Left cardiac atrium (tissue), 4 donors: ENCODE data around the gene MCU. TPM values are rescaled to one million over a fixed set of nuclear protein-coding genes. Genes with fewer than 3 reads are reported as not detected.
A peak's percentile ranks its signal among the peaks of the same experiment; 100 is the strongest.

ENCODE experiments used
- ATAC-seq, 2 donors: fragments of 200-7000 bp; cut with Tn5 transposase; one replicate each; pipeline ENCODE4 v1.9.1; 2020; ENCODE audit warnings: mild to moderate bottlenecking in 2 of 2, moderate library complexity in 2 of 2
- DNase-seq: peaks from one replicate; pipeline ENCODE4 v3.0.0-alpha.2; 2020
- intact Hi-C, 2 donors: fragments of 100-400 bp; cut with DNase I; formaldehyde crosslinking; loops; one replicate each; pipeline versions ENCODE4 v1.14.1 to v1.15.1; 2022 to 2023
- total RNA-seq, 2 donors: library from RNA; stranded (reverse); fragmentation: NEBNext Ultra II Directional; extraction: Animal tissue kit (Norgen Biotek cat#: 25700); gene quantifications; one replicate each; pipeline ENCODE4 v1.2.1, GENCODE V29; 2021
- donor health status: DM: no; HTN: yes; CAD: no.
- donor health status: DM: no; HTN: yes; CAD: no; lungs with severe emphysema.
- donor health status: DM: yes; HTN: yes; CAD: no.
- donor health status: Dilated cardiomyopathy.

Gene MCU
- total RNA-seq, 2 donors from 2014 or later: 16.1 to 21.1 TPM

DNA sequence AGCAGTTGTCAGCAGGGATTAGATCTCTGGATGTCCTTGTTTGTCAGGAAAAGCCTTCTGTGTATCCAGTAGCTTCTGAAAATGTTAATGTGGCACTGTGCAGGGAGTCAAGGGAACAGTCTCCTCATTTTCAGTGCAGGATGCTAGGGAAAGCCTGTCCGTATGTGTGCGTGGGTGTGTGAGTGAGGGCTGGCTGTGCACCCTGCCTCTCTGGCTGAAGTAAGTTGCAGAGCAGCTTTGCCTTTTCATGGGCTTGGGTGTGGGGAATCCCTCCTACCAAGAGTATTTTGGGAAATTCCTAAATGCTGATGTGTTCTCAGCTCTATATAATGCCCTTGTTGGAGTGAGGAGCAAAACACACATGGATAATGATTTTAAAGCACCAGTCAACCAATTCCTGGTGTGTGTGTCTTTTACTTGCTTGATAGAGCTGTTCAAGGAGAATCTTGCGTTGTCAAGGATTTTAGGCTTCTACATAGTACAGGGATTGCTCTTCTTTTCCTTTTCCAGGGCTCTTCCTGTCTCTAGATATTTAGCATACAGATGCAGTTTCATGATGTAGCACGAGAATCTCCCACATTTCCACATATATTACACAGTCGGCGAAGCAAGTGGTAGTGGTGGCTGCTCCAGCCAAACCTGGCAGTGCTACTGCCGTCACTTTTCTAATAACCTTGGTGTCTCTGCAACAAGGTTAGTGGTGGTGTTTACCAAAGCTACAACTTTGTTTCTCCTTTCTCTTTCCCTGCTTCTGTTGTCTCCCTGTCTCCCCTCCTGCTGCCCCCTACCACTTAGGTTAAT lies 92.8 kb downstream of the MCU start:
- DNase-seq: peak; percentile 69
- intact Hi-C loops: no loop called here
- ATAC-seq: peak; percentile 85 to 94

DNA sequence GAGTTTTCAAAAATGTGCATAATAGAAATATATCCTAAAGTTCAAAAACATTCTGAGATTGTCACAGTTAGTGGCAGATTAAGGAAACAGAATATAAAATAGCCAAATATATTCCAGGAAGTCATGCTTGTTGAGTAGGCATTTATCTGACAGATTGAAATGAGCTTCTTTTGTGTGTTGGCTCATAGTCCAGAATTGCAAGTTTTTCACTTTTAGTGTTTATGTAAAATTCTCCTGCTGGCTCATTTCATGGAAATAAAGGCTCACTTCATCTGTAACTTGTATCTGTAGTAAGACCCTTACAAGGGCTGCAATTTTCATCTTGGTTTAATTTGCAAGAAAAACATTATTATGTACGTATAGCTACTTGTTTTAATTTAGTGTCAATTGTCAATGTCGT lies 93.5 kb downstream of the MCU start:
- intact Hi-C loops: no loop called here
- DNase-seq (no peak), ATAC-seq (no peak)

DNA sequence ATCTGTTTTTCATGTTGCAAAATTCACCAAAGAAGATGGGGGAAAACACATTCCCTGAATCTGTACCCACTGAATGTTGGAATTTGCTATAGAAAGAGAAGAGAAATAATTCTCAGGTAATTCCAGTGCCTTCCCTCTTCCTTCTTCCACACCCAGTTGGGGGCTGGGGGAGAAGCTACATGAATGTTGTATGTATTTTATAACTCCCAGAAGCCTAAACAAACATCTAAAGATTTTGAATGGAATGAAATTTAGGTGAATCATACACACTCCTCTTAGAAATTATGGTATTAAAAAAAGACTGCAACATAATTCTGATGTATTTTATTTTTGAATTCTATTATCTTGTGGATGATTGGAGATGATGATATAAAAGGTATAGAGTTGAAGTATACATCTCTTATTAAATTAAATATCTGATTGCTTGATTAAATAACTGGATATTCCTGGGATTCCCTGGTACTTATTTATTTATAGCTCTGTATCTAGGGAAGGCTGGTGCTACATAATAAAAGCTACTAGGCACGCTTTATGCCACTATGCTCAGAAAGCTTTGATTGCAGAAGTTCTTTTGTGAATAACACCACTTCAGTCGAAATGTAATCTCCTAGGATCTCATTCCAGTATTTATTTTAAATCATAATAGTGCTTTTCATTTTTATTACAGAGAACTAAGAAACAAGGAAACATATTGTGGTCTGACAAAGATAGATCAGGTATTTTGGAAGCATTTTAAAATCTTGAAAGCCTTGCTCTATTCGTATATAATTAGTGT lies 98.5 kb downstream of the MCU start:
- DNase-seq (no peak), ATAC-seq (no peak)
- intact Hi-C loops: no loop called here

DNA sequence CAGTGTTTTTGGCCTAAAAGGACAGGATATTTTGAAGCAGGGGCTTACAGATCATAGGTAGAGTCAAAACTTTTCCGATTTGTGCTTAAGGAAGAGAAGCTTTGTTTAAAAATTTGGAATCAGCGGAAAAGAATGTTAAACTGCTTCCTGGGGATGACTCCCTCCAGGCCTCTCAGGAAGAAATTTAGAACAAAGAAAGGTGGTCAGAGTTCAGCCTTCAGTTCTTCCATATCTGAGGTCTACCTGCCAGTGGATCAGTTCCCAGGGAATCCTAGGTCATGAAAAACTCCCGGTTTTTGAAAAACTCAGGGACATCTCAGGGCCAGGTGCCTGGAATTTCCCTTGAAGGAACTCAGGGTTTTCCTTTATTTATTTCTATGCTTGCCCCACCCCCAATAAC lies 100.3 kb downstream of the MCU start:
- ATAC-seq: no peak
- intact Hi-C loops: no loop called here

DNA sequence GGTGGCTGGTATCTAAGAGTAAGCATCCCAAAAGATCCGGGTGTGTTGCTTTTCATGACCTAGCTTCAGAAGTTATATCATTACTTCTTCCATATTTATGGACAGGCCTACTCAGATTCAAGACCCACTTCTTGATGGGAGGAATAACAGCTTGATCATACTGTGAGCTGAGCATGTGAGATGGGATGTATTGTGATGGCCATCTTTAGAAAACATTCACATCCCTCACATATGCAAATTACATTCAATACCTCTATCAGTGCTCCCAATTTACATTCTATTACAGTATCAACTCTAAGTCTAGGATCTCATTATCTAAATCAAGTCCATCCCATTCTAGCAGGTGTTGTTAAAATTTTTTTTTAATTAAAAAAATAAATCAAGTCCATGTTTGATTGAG lies 101.8 kb downstream of the MCU start:
- ATAC-seq: no peak
- no peak for DNase-seq
- intact Hi-C loops: no loop called here

More for the DNA sequence above, 100.3 kb downstream of the MCU start:
- DNase-seq: no peak

DNA sequence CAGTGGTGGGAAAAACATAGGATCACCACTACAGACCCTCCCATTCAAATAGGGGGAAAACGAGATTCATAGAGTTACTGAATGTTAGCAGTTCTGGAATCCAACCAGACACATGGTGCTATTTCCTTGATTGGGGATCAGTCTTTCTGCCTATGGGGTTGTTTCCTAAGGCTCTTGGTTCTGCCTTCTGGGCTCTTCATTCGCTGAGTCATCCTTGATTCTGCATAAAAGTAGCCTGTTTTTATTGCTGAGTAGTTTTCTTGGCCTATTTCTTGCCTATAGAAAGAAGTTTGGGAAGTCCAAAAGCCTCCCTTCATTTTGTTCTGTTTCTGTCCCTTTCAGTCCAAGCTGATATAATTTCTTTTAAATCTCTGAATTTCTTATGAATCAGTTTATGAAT lies 102.3 kb downstream of the MCU start:
- ATAC-seq (no peak), DNase-seq (no peak)
- intact Hi-C loops: no loop called here

DNA sequence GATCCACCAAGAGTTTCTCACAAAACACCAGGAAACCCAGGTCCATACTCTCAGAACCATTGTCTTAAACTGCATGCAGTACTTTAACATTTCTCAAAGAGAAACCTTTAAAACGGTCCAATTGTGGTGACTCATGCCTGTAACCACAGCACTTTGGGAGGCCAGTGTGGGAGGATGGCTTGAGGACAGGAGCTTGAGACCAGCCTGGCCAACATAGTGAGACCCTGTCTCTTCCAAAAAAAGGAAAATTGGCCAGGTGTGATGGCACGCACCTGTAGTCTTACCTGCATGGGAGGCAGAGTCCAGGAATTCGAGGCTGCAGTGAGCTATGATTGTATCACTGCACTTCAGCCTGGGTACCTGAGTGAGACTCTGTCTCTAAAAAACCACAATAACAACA lies 104.1 kb downstream of the MCU start:
- no peak for DNase-seq
- no peak for ATAC-seq
- intact Hi-C loops: no loop called here

DNA sequence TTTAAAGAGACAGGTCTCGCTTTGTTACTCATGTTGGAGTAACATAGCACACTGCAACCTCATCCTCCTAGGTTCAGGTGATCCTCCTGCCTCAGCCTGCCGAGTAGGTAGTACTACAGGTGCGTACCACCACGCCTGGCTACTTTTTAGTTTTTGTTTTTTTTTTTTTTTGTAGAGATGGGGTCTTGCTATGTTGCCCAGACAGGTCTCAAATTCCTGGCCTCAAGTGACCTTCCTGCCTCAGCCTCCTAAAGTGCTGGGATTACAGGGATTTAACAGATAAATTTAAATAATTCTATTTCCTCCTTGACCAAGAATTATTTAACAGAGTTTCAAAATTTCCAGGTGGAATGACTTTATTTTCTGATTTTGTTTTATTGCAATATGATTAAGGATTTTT lies 104.6 kb downstream of the MCU start:
- DNase-seq: no peak
- intact Hi-C loops: no loop called here
- ATAC-seq: no peak

DNA sequence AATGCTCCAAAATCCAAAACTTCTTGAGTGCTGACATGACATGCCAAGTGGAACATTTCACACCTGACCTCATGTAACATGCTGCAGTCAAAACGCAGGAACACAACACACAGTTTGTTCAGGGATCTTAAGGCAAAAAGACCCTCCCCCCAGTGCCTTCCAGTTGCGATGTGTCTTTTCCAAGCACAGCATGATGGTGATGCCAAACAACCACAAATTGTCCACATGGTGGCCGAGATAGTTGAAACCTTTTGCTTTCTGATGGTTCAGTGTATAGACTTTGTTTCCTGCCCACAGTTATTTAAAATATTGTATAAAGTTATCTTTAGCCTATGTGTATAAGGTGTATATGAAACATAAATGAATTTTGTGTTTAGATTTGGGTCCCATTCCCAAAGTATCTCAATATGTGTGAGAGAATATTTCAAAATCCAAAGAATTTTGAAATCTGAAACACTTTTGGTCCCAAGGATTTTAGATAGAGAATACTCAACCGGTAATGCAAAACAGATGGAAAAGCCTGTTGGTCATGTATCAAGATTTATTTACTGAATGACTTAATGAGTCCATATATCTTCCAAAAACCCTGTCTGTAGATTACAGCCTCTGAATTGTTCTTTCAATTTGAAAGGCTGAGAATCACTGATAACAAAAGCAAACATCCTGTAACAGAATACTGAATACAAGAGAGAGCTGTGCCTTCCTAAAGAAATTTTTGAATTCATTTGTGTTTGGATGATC lies 108.2 kb downstream of the MCU start:
- ATAC-seq (no peak), DNase-seq (no peak)

DNA sequence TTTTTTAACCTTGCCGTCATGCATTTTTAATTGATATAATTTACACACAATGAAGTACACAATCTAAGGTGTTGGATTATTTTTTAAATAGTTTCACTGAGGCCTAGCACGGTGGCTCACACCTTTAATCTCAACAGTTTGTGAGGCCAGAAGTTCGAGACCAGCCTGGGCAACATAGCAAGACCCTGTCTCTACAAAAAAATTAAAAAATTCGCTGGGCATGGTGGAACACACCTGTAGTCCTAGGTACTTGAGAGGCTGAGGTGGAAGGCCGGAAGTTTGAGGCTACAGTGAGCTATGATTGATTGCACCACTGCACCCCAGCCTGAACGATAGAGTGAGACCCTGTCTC lies 108.8 kb downstream of the MCU start:
- no peak for DNase-seq
- intact Hi-C loops: no loop called here
- no peak for ATAC-seq

More for the DNA sequence above, 108.2 kb downstream of the MCU start:
- intact Hi-C loops: no loop called here

DNA sequence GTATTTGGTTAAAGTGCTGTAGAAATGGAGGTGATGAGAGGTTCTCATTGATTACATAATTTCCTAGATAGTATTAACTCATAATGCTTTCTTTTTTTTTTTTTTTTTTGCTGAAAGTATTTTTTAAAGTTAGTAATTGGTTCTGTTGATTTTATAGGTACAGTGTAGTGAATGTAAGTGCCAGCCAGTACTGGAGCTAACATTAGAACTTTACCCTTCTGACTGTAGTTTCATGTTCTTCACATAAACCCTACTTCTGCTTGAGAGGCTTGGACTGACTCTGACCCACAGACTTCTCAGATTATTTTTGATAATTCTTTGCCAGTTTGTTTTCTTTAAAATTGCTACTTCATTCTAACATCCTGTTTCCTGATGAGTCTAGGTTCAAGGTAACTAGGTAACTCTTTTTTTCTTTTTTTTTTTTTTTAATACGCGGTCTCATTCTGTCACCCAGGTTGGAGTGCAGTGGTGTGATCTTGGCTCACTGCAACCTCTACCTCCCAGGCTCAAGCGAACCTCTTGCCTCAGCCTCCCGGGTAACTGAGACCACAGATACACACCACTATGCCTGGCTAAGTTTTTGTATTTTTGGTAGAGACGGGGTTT lies 109.4 kb downstream of the MCU start:
- no peak for ATAC-seq
- intact Hi-C loops: no loop called here
- DNase-seq: no peak

DNA sequence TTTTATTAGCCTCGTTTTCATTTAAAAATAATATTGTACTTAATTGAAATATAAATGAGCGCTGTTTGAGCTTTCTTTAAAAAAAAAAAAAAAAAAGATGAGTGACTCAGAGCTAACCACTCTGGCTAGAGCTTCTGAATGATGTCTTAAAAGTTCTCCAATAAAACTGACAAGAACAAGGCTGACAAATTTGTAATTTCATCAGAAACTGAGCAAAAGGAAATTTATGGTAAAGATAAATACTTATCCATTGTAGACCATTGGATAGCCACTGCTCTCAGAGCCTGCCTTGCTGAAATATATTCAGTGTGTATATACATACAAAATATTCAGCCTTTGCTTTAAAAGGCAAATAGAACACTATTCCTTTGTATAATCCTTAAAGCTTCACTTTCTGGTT lies 110.4 kb downstream of the MCU start:
- ATAC-seq: peak in 1 of 2 donors; percentile 61
- intact Hi-C loops: no loop called here

DNA sequence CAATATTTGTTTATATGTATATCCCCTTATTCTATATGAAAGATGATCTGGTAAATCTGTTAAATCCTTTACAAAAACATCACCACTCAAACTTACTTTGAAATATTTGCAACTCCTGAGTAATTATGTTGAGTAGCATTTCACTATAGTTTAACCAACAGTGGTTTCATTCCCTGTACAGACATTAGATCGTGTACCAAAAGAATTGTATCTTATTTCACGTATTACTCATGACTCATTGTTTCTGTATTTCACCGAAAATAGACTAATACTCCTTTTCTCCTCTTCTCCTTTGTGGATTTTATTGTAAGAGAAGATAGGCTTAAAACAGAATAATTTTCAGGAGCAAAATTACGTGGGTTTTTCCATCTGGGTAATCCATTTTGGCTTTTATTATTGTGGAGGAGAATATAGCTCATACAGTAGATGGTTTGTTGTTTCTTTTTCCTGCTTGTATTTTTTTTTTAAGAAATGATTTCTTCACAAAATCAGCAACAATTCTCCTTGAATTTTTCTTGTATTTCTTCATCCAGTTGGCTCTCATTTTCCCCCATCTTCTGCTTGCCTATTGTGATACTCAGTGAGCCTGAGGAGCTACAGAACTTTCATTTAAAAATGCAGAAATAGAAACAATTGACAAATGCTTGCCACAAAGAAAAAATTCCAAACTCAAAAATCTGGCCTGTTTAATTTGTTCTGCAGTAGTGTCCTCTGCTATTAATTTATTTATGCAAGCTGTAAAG lies 111.0 kb downstream of the MCU start:
- no peak for DNase-seq
- peak in 1 of 2 donors; percentile 76 for ATAC-seq
- intact Hi-C loops: no loop called here

More for the DNA sequence above, 110.4 kb downstream of the MCU start:
- no peak for DNase-seq

DNA sequence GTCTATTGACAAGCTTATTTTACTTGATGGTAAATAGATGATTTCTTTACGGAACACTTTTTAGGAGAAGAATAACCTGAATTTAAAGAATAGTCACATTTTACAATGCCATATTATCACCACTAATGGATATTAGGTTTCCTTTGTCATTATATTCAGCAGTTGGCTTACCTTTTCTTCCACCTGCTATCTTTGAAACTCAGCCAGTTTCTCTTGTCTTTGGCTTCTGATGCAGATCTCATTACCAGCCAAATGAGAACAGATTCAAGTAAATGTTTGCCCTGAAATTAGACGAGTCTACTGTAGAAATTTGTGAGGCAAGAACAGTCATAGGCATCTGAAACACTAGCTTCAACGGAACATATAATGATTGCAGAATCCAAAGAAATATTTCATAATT lies 116.1 kb downstream of the MCU start:
- intact Hi-C loops: no loop called here
- DNase-seq (no peak), ATAC-seq (no peak)

DNA sequence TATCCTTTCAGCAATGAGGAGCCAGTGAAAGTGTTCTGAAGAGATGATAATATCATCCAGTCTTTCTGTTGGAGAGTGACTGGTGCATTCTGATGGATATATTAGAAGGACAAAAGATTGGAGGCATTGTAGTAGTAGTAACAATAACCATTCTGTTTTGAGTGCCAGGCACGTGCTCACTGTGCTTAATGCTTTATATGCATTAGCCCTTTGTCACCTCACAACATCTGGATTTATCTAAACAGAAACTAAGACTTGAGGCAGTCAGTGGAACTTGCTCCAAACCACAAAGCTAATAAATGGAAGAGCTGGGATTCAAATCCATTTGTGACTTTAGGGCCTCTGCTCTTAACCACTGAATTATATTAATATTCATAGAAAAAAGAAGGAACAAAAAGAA lies 117.1 kb downstream of the MCU start:
- intact Hi-C loops: no loop called here
- ATAC-seq (no peak), DNase-seq (no peak)

DNA sequence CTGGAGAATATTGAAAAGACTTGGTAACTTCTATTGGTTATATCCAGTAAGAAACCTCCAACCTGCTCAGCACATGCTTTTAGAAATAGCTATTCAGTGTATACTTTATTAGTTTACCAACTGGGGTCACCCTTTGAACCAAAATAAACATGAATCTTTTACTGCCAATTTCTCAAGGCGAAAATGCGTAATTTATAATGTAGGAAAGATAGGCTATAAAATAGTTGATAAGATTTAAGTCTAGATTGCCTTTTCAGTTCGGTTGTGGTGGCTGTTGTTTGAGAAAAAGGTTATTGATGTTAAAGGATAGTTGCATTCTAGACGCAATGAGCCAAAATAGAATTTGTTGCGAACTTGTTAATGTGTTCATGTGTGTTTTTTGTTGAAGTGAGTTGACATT lies 119.0 kb downstream of the MCU start:
- intact Hi-C loops: loop anchor here in 1 of 2 donors (10.0 kb wide), 1 partner anchor 106 kb away; no protein-coding TSS in a partner anchor
- ATAC-seq (no peak), DNase-seq (no peak)

DNA sequence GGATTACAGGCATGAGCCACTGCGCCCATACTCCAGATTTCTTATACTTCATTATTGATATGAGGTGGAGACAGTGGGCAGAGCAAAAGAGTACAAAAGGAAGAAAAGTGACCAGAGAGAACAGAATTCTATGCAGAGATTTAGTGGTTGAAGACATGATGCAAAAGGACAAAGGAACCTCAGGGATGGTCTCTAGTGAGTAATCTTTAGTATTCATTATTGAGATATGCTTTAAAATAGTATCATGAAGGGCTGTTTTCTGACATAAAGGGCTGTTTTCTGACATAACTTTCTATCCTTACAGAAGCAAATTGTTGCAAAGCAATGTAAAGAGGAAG lies 120.4 kb downstream of the MCU start:
- DNase-seq (no peak), ATAC-seq (no peak)
- intact Hi-C loops: loop anchor here in 1 of 2 donors (10.0 kb wide), 1 partner anchor 108 kb away; no protein-coding TSS in a partner anchor

DNA sequence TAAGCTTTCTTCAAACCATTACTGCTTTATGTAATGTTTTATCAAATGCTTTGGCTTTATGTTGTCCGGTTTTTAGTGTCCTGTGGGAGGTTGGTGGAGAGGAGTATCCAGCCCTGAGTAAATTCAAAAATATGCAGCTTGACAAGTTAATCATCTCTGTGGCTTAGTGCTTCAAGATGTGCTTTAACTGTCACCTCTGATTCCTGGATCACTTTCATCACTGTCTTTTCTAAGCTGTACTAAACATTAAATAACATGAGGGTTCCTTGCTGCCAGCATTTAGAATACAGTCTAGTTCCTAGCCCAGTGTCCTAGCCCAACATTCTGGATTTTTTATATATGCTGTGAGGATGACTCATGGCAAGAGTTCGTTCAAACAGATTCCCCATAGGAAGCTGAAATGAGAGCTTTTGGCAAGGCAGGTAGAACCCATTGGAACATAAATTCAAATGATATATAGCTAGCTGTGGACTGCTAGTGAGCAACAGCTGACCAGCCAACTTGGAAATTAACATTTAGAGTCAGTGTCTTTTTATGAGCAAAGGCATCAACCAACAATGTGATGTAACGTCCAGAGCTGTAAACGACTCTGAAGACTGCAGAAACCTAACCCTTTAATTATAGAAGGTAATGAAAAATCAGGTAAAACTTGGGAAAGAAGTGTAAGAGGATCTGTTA lies 120.9 kb downstream of the MCU start:
- no peak for DNase-seq
- peak in 1 of 2 donors; percentile 68 for ATAC-seq
- intact Hi-C loops: loop anchor here in 1 of 2 donors (10.0 kb wide), 1 partner anchor 108 kb away; no protein-coding TSS in a partner anchor
